HepG2 (cell line): ENCODE measurements around the gene RMI1. TPM values are rescaled to one million over a fixed set of nuclear protein-coding genes. Genes with fewer than 3 reads are reported as not detected.
A peak's percentile ranks its signal among the peaks of the same experiment; 100 is the strongest.

ENCODE experiments used
- AKAP8 ChIP-seq: sonication (generic); formaldehyde crosslinking; IDR thresholded peaks from 2 replicates; pipeline ENCODE4 v1.5.1; 2020; ENCODE audit warnings: mild to moderate bottlenecking, missing genetic modification reagents
- ARID3A ChIP-seq: IDR thresholded peaks from 2 replicates; pipeline ENCODE4 v1.6.1; 2012; ENCODE audit warnings: low read depth, low read length, improper control_type of control experiment
- ELF1 ChIP-seq: sonication (generic); formaldehyde crosslinking; IDR thresholded peaks from 2 replicates; pipeline ENCODE4 v1.4.0; 2020; ENCODE audit warnings: missing genetic modification reagents
- HBP1 ChIP-seq: IDR thresholded peaks from 2 replicates; pipeline ENCODE4 v1.6.1; 2016; ENCODE audit warnings: low read depth, control low read depth
- HOXA7 ChIP-seq: sonication (generic); formaldehyde crosslinking; IDR thresholded peaks from 2 replicates; pipeline ENCODE4 v1.8.1; 2022; ENCODE audit warnings: mild to moderate bottlenecking, missing genetic modification reagents, moderate library complexity
- IKZF5 ChIP-seq: IDR thresholded peaks from 2 replicates; pipeline ENCODE4 v1.6.1; 2018; ENCODE audit warnings: missing genetic modification reagents, mild to moderate bottlenecking, missing compliant biosample characterization
- IRF9 ChIP-seq: sonication (generic); formaldehyde crosslinking; IDR thresholded peaks from 2 replicates; pipeline ENCODE4 v1.8.0; 2022; ENCODE audit warnings: missing genetic modification reagents, mild to moderate bottlenecking, borderline replicate concordance
- JUN ChIP-seq: sonication (generic); formaldehyde crosslinking; IDR thresholded peaks from 2 replicates; pipeline ENCODE4 v1.4.0; 2020; ENCODE audit warnings: mild to moderate bottlenecking, missing genetic modification reagents
- KLF15 ChIP-seq: sonication (generic); formaldehyde crosslinking; IDR thresholded peaks from 2 replicates; pipeline ENCODE4 v1.8.1; 2023; ENCODE audit warnings: borderline replicate concordance, mild to moderate bottlenecking, inconsistent platforms, missing genetic modification reagents, mixed read lengths
- KLF16 ChIP-seq, 2 experiments: sonication (generic) in 1 of 2; formaldehyde crosslinking in 1 of 2; IDR thresholded peaks; 2 replicates each; pipeline versions ENCODE4 v1.6.1 to v1.8.0; 2016 to 2023; ENCODE audit warnings: missing genetic modification reagents in 2 of 2, missing compliant biosample characterization in 1 of 2
- STAT5B ChIP-seq: sonication (generic); formaldehyde crosslinking; IDR thresholded peaks from 2 replicates; pipeline ENCODE4 v1.4.0; 2020; ENCODE audit warnings: missing genetic modification reagents
- ZMYM4 ChIP-seq: sonication (generic); formaldehyde crosslinking; IDR thresholded peaks from 2 replicates; pipeline ENCODE4 v1.8.1; 2023; ENCODE audit warnings: mild to moderate bottlenecking, missing genetic modification reagents
- ZNF143 ChIP-seq: sonication (generic); formaldehyde crosslinking; IDR thresholded peaks from 2 replicates; pipeline ENCODE4 v1.4.0; 2020; ENCODE audit warnings: missing genetic modification reagents
- ZNF383 ChIP-seq: sonication (generic); formaldehyde crosslinking; IDR thresholded peaks from 2 replicates; pipeline ENCODE4 v1.4.0; 2020; ENCODE audit warnings: missing genetic modification reagents, mild to moderate bottlenecking, borderline replicate concordance
- ZNF430 ChIP-seq: sonication (generic); formaldehyde crosslinking; IDR thresholded peaks from 2 replicates; pipeline ENCODE4 v1.9.0; 2021; ENCODE audit warnings: mild to moderate bottlenecking, missing genetic modification reagents
- ZNF550 ChIP-seq: sonication (generic); formaldehyde crosslinking; IDR thresholded peaks from 2 replicates; pipeline ENCODE4 v1.4.0; 2020; ENCODE audit warnings: mild to moderate bottlenecking, missing genetic modification reagents, borderline replicate concordance
- ZNF598 ChIP-seq: sonication (generic); formaldehyde crosslinking; IDR thresholded peaks from 2 replicates; pipeline ENCODE4 v1.5.1; 2020; ENCODE audit warnings: mild to moderate bottlenecking, missing genetic modification reagents, borderline replicate concordance
- ZNF619 ChIP-seq: sonication (generic); formaldehyde crosslinking; IDR thresholded peaks from 2 replicates; pipeline ENCODE4 v1.4.0; 2020; ENCODE audit warnings: mild to moderate bottlenecking, missing genetic modification reagents
- ZNF775 ChIP-seq: sonication (generic); formaldehyde crosslinking; IDR thresholded peaks from 2 replicates; pipeline ENCODE4 v1.4.0; 2020; ENCODE audit warnings: missing genetic modification reagents, mild to moderate bottlenecking, moderate library complexity, borderline replicate concordance
- ZSCAN25 ChIP-seq: sonication (generic); formaldehyde crosslinking; IDR thresholded peaks from 2 replicates; pipeline ENCODE4 v1.8.0; 2022; ENCODE audit warnings: mild to moderate bottlenecking, missing genetic modification reagents
- polyA plus RNA-seq, 8 experiments: library from polyadenylated mRNA; depleted of rRNA in 3 of 8; stranded (reverse) in 7 of 8; unstranded in 1 of 8; fragments of >200 nt; fragmentation: Illumina TruSeq in 4 of 8; extraction: Trizol in 4 of 8; gene quantifications; 2 replicates each; pipeline versions ENCODE4 v1.2.1 to v1.2.3, GENCODE V29; 2011 to 2016; ENCODE audit warnings: low read depth in 4 of 8, missing spikeins in 1 of 8, mixed read lengths in 1 of 8; ENCODE audit not compliant: insufficient read depth in 1 of 8
- total RNA-seq, 5 experiments: library from RNA; depleted of rRNA; stranded (reverse); fragments of >200 nt; fragmentation: Illumina TruSeq; extraction: Trizol; gene quantifications; 2 replicates each; pipeline ENCODE4 v1.2.3, GENCODE V29; 2016; ENCODE audit warnings: low read depth in 1 of 5

RMI1 gene
- total and polyA plus RNA-seq, 2 of the 13 experiments (the other 11 are each of a cell fraction or from before 2014, with no cell fraction given) = 0.54 to 3.7 TPM

- TF ChIP-seq ZNF598 (CRISPR knock-in tag) (peak; percentile 48; the same call in 1 of the 2 replicates), HOXA7 (CRISPR knock-in tag) (no peak), KLF16 (CRISPR knock-in tag; IDR thresholded peaks at IDR 0.05) (peak in 1 of 2 experiments; percentile 76; a peak in 2 of 4 replicates), IKZF5 (CRISPR knock-in tag) (peak; percentile 69), ZSCAN25 (CRISPR knock-in tag) (0 out of 2 replicates have a peak, but pooled peaks have one; percentile 7), HBP1 (CRISPR knock-in tag) (0 out of 2 replicates have a peak, but pooled peaks have one; percentile 21), ELF1 (CRISPR knock-in tag) (peak; percentile 95), KLF15 (CRISPR knock-in tag) (peak; percentile 75; the same call in 1 of the 2 replicates), STAT5B (CRISPR knock-in tag) (no peak), ZMYM4 (peak; percentile 91), ARID3A (peak; percentile 18; the same call in 1 of the 2 replicates), ZNF383 (no peak), ZNF143 (peak; percentile 63), AKAP8 (CRISPR knock-in tag) (no peak), IRF9 (peak; percentile 84; the same call in 1 of the 2 replicates), ZNF430 (CRISPR knock-in tag) (peak; percentile 76; the same call in 1 of the 2 replicates), ZNF550 (no peak), ZNF619 (CRISPR knock-in tag) (no peak), ZNF775 (CRISPR knock-in tag) (0 out of 2 replicates have a peak, but pooled peaks have one; percentile 42), JUN (CRISPR knock-in tag) (peak; percentile 18; the same call in 1 of the 2 replicates)
Measured at GRCh38 chr9:83956436-83957247, 24.0 kb upstream of the RMI1 start (continued).
